Right atrium auricular region (tissue), 2 donors: ENCODE measurements around the gene LIN28A. TPM values are rescaled to one million over a fixed set of nuclear protein-coding genes. Genes with fewer than 3 reads are reported as not detected.

Experiments
- DNase-seq: peaks from one replicate; pipeline ENCODE4 v3.0.0-alpha.2; 2019; ENCODE audit warnings: low spot score
- H3K27ac ChIP-seq, 2 donors: fragments of 200-600 bp; sonication (generic); 1 replicate in 1 of 2; 2 replicates in 1 of 2; pipeline ENCODE4 v1.5.1; 2016 to 2019
- H3K27me3 ChIP-seq, 2 donors: fragments of 200-600 bp; sonication (generic); one replicate each; pipeline versions ENCODE4 v1.5.1 to v1.6.0; 2017 to 2019
- H3K36me3 ChIP-seq: fragments of 200-600 bp; sonication (generic); one replicate; pipeline ENCODE4 v1.5.1; 2016
- H3K4me1 ChIP-seq, 2 donors: fragments of 200-600 bp; sonication (generic); one replicate each; pipeline versions ENCODE4 v1.5.1 to v1.6.0; 2017 to 2019
- H3K4me3 ChIP-seq, 2 donors: fragments of 200-600 bp; sonication (generic); 1 replicate in 1 of 2; 2 replicates in 1 of 2; pipeline ENCODE4 v1.5.1; 2017 to 2019; ENCODE audit warnings: mild to moderate bottlenecking in 1 of 2, moderate library complexity in 1 of 2
- H3K9me3 ChIP-seq, 2 donors: fragments of 200-600 bp; sonication (generic); one replicate each; pipeline ENCODE4 v1.5.1; 2019
- total RNA-seq, 2 donors: library from RNA; depleted of rRNA; stranded (reverse); fragments of >200 nt; gene quantifications; one replicate each; pipeline ENCODE4 v1.1.0, GENCODE V29; 2016
- TF ChIP-seq, protein P1 (sequence below), 2 donors: fragments of 200-600 bp; sonication (generic); IDR thresholded peaks; one replicate each; pipeline ENCODE4 v1.5.1; 2019; ENCODE audit warnings: antibody characterized with exemption in 2 of 2

The LIN28A gene
- total RNA-seq, 2 donors from 2014 or later: not detected

DNA sequence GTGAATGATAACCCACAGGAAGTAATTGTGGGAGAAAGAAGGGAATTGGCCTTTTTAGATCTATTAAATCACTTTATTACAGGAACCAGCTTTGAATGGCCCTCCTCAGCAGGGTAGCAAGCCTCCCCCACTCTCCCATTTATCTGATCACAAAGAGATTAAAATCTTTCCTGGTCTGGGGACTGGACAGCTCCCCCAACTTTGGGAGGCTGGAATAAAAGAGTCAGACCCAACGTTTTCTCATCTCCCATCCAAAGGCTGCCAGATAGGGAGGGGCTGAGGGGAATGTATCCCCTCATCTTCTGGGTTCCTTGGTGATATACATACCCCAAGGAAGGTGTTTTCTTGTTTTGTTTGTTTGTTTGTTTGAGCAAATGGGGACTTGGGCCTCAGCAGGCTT, 2.4 kb downstream of the LIN28A start:
- Histone ChIP-seq H3K36me3 (no peaks in the 10 kb centered on the region), H3K27ac (no peak overlapping the region), H3K9me3 (no peaks in the 10 kb centered on the region), H3K4me1 (no peaks in the 10 kb centered on the region), H3K4me3 (no peak overlapping the region), H3K27me3 (peaks cover 17 to 24% of the 10 kb centered on the region in 2 donors)
- DNase-seq: no peak
- TF ChIP-seq, protein P1, sequence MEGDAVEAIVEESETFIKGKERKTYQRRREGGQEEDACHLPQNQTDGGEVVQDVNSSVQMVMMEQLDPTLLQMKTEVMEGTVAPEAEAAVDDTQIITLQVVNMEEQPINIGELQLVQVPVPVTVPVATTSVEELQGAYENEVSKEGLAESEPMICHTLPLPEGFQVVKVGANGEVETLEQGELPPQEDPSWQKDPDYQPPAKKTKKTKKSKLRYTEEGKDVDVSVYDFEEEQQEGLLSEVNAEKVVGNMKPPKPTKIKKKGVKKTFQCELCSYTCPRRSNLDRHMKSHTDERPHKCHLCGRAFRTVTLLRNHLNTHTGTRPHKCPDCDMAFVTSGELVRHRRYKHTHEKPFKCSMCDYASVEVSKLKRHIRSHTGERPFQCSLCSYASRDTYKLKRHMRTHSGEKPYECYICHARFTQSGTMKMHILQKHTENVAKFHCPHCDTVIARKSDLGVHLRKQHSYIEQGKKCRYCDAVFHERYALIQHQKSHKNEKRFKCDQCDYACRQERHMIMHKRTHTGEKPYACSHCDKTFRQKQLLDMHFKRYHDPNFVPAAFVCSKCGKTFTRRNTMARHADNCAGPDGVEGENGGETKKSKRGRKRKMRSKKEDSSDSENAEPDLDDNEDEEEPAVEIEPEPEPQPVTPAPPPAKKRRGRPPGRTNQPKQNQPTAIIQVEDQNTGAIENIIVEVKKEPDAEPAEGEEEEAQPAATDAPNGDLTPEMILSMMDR (IDR thresholded peaks at IDR 0.05): no peak

DNA sequence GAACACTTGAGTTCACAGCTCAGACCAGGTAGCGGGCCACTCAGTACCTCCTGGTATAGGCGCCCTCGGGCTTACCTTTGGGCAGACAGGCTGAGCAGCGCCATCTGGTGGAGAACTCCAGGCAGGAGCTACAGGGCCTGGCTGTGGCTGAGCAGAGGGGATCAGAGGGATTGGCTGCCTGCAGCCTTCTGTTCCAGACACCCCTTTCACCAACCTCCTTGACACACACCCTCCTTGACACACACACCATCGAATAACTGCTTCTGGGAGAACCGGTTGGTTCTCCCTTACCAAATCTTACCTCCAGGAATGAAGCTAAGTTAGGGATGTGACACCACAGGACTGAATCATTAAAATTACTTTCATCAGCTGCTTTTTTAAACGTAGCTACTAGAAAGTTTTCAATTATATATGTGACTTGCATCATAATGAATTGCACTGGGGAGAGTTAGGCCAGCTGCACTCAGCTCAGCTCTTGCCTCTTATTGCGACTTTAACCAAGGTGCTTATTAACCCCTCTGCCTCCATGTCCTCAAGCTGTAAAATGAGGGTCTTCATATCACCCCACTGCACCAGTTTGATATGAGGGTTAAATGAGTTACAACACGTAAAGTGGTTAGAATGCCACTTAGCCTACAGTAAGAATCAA, 6.6 kb downstream of the LIN28A start:
- no peaks in the 10 kb centered on the region for H3K27me3 ChIP-seq
- peak; percentile 66 for DNase-seq
- no peaks in the 10 kb centered on the region for H3K36me3 ChIP-seq
- H3K9me3 ChIP-seq: no peaks in the 10 kb centered on the region
- TF ChIP-seq, protein P1 (IDR thresholded peaks at IDR 0.05): peak; percentile 52 to 83
- no peaks in the 10 kb centered on the region for H3K4me1 ChIP-seq
- no peak overlapping the region for H3K27ac ChIP-seq
- no peak overlapping the region for H3K4me3 ChIP-seq

DNA sequence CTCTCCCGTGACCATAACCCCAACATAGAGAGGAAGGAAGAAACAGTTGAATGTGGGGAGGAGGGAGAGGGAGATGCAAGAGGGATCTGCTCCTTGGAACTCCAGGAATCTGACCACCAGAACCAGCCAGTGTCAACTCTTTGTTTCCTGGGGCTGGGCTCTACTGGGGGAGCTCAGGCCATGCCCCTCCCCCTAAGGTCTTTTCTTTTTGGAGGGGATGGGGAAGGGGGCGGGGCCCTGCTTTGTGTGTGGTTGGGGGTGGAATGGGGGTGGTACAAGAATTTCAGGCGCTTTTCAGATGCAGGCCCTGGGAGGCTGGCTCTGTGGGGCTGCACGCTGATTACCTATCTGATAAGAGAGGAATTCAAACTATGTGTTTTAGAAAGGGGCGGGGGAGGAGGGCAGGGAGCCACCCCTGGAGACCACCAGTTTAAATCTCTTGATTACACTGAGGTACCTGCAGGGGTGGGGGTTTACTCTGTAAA, 8.3 kb downstream of the LIN28A start:
- TF ChIP-seq, protein P1 (IDR thresholded peaks at IDR 0.05): no peak
- Histone ChIP-seq H3K27me3 (no peaks in the 10 kb centered on the region), H3K27ac (no peak overlapping the region), H3K4me1 (no peaks in the 10 kb centered on the region), H3K9me3 (no peaks in the 10 kb centered on the region), H3K4me3 (no peak overlapping the region), H3K36me3 (no peaks in the 10 kb centered on the region)
- no peak for DNase-seq

DNA sequence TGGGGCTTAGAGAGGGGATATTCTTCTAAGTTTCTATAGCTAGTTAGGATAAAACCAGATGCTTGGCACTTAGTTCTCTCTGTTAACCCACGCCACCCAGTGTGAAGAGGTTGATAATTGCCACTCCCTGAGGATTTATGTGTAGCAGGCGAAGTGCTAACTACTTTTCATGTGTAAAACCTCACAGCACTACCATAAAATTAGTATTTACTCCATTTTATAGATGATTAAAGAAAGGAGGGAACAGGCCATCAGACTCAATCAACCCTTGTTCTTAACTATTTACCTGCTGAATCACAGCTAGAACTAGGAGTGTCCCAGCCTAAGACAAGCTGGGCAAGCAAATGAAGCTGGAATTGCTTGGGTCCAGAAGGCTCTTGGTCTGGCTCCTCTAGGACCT, 8.9 kb downstream of the LIN28A start:
- Histone ChIP-seq H3K36me3 (no peaks in the 10 kb centered on the region), H3K4me3 (no peak overlapping the region), H3K27ac (no peak overlapping the region), H3K9me3 (no peaks in the 10 kb centered on the region), H3K4me1 (no peaks in the 10 kb centered on the region), H3K27me3 (no peaks in the 10 kb centered on the region)
- TF ChIP-seq, protein P1 (IDR thresholded peaks at IDR 0.05): no peak
- no peak for DNase-seq

DNA sequence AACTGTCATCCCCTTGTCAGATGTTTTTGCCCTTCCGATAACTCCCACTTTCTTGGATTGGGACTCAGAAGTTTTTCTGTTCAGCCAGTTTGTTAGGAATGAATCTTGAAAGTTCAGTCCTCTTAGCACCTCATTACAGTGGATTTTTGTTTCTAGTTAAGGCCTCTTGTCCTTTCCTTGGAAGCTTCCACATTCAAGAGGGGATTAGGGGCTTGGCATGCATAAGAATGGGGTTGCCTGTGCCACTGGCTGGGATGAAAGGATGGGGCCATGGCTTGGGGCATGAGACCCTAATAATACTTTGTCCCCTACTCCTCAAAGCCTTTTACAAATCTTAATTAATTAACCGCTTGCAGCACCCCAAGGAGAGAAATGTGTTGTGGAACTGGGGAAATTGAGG, 19.1 kb downstream of the LIN28A start:
- H3K9me3 ChIP-seq: no peaks in the 10 kb centered on the region
- H3K27me3 ChIP-seq: no peaks in the 10 kb centered on the region
- TF ChIP-seq, protein P1 (IDR thresholded peaks at IDR 0.05): no peak
- no peak for DNase-seq
- peaks cover 0 to 27% of the 10 kb centered on the region in 2 donors for H3K4me1 ChIP-seq
- H3K4me3 ChIP-seq: no peak overlapping the region
- no peaks in the 10 kb centered on the region for H3K36me3 ChIP-seq
- no peak overlapping the region for H3K27ac ChIP-seq
